Mononuclear cell (primary cell): Measurements from ENCODE around the gene CCNL1. TPM values are rescaled to one million over a fixed set of nuclear protein-coding genes. Genes with fewer than 3 reads are reported as not detected.
"Not testable (repeated sequence)": the region's sequence is repeated elsewhere in the genome, so short reads cannot be mapped to it uniquely, and the experiment has no call there.

ENCODE experiments used
- H3K27me3 ChIP-seq: 2 replicates; pipeline ENCODE4 v1.6.0; 2011; ENCODE audit warnings: low read length, control low read depth; ENCODE audit not compliant: insufficient read depth
- H3K4me1 ChIP-seq: 2 replicates; pipeline ENCODE4 v1.5.1; 2011; ENCODE audit warnings: mild to moderate bottlenecking, low read length, control low read depth; ENCODE audit not compliant: insufficient read depth
- H3K4me3 ChIP-seq: 2 replicates; pipeline ENCODE4 v1.5.1; 2011; ENCODE audit warnings: mild to moderate bottlenecking, low read length, moderate library complexity
- H3K9me3 ChIP-seq: 2 replicates; pipeline ENCODE4 v1.5.1; 2011; ENCODE audit warnings: low read depth, mild to moderate bottlenecking, control low read depth, low read length
- total RNA-seq: library from RNA; depleted of rRNA; stranded (reverse); fragments of >200 nt; gene quantifications from one replicate; pipeline ENCODE4 v1.2.3, GENCODE V29; 2012

CCNL1 gene
- total RNA-seq, 1 donor: 1,619 TPM

GRCh38 chr3:157115069-157116006 lies 44.6 kb downstream of the CCNL1 start:
- H3K9me3 ChIP-seq: no peaks in the 10 kb centered on the region
- H3K27me3 ChIP-seq: peaks cover 6% of the 10 kb centered on the region
- H3K4me3 ChIP-seq: no peak overlapping the region
- H3K4me1 ChIP-seq: peaks cover 3% of the 10 kb centered on the region

DNA sequence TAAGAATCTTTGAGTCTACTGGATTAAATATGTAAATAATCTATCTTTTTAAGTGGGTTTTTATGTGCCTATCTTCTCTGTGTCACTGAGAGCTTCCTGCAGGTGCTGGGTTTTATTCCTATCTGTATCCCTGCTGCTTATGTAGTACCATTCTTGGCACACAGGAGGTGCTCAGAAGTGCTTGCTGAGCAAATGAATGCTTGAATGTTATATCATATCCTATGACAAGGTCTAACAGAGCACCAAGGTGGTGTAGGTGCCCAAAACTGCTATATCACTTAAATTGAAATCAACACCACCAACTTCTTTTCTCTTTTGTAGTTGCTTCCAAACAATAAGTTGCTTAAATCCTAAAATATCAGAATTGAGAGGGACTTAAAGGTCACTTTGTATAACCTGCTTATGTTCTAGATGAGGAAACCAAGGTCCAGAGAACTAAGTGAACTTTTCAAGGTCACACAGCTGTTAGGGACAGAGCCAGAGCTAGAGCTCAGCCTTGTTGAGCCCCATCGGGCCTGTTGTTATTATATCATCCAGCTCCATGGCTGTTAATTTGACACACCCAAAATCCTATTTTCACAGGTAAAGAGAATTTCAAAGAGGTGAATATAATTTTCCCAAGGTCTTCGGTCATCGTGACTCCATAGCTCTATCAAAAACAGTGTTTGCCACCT lies 46.0 kb downstream of the CCNL1 start:
- Histone ChIP-seq H3K4me3 (no peak overlapping the region), H3K27me3 (peaks cover 3% of the 10 kb centered on the region)

GRCh38 chr3:157112536-157112935 lies 47.4 kb downstream of the CCNL1 start:
- Histone ChIP-seq H3K4me3 (no peak overlapping the region), H3K4me1 (no peaks in the 10 kb centered on the region), H3K9me3 (no peaks in the 10 kb centered on the region), H3K27me3 (peaks cover 3% of the 10 kb centered on the region)

More for the DNA sequence above, 46.0 kb downstream of the CCNL1 start:
- no peaks in the 10 kb centered on the region for H3K9me3 ChIP-seq
- H3K4me1 ChIP-seq: no peaks in the 10 kb centered on the region

GRCh38 chr3:157111518-157111917 lies 48.4 kb downstream of the CCNL1 start:
- H3K27me3 ChIP-seq: peaks cover 3% of the 10 kb centered on the region
- no peaks in the 10 kb centered on the region for H3K4me1 ChIP-seq
- H3K9me3 ChIP-seq: no peaks in the 10 kb centered on the region
- no peak overlapping the region for H3K4me3 ChIP-seq

- no peak overlapping the region for H3K4me3 ChIP-seq
- H3K9me3 ChIP-seq: no peaks in the 10 kb centered on the region
- no peaks in the 10 kb centered on the region for H3K4me1 ChIP-seq
- no peaks in the 10 kb centered on the region for H3K27me3 ChIP-seq
Observed at GRCh38 chr3:157110761-157111278, 49.1 kb downstream of the CCNL1 start.

GRCh38 chr3:157109267-157110141 lies 50.4 kb downstream of the CCNL1 start:
- Histone ChIP-seq H3K9me3 (no peaks in the 10 kb centered on the region), H3K4me1 (no peaks in the 10 kb centered on the region), H3K27me3 (no peaks in the 10 kb centered on the region), H3K4me3 (no peak overlapping the region)

DNA sequence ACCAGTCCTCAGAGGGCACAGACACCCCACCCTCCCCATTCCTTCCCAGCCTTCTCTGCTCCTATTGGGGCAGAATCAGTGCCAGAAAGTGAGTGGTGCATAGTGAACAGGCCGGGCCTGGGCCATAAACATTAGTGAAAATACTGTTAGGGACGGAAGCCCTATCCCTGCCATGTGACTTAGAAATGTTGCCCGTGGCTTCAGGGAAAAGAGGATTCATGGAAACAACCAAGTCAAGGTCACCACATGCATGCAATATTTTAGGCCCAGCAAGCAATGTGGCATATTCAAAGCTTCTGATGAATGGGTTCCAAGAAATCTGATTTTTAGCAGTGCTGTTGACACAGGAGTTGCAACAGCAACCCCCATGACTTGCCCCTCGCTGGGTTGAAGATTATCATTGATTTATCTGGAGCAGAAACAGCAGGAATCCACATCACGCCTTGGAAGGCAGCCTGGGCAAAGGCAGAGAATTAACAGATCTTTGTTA lies 52.3 kb downstream of the CCNL1 start:
- H3K9me3 ChIP-seq: no peaks in the 10 kb centered on the region
- H3K27me3 ChIP-seq: no peaks in the 10 kb centered on the region
- H3K4me1 ChIP-seq: no peaks in the 10 kb centered on the region
- no peak overlapping the region for H3K4me3 ChIP-seq

GRCh38 chr3:157107037-157107436 lies 52.9 kb downstream of the CCNL1 start:
- Histone ChIP-seq H3K27me3 (no peaks in the 10 kb centered on the region), H3K9me3 (no peaks in the 10 kb centered on the region), H3K4me1 (no peaks in the 10 kb centered on the region), H3K4me3 (no peak overlapping the region)

- no peak overlapping the region for H3K4me3 ChIP-seq
- no peaks in the 10 kb centered on the region for H3K9me3 ChIP-seq
- peaks cover 4% of the 10 kb centered on the region for H3K4me1 ChIP-seq
- no peaks in the 10 kb centered on the region for H3K27me3 ChIP-seq
Observed at GRCh38 chr3:157104928-157105652, 54.9 kb downstream of the CCNL1 start.

DNA sequence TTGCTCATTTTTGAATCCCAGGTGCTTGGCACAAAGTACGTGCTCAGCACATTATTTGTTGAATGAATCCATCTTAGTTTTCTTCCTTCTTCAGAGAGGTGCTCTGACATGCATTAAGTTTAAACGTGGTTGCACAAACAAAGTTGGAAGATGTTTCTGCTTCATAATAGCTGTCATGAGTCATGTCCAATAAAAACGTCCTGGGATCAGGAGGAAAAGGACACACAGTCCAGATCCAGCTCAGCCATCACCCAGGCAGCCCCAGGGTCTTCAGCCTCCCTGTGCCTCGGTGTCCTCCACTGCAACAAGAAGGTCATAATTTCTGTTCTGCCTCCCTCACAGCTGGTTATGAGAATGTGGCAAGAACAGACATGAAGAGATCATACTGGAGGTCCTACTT lies 55.4 kb downstream of the CCNL1 start:
- peaks cover 4% of the 10 kb centered on the region for H3K4me1 ChIP-seq

GRCh38 chr3:157103860-157104259 lies 56.1 kb downstream of the CCNL1 start:
- no peak overlapping the region for H3K4me3 ChIP-seq
- no peaks in the 10 kb centered on the region for H3K27me3 ChIP-seq
- H3K9me3 ChIP-seq: no peaks in the 10 kb centered on the region
- H3K4me1 ChIP-seq: peaks cover 4% of the 10 kb centered on the region

More for the DNA sequence above, 55.4 kb downstream of the CCNL1 start:
- Histone ChIP-seq H3K9me3 (no peaks in the 10 kb centered on the region), H3K27me3 (no peaks in the 10 kb centered on the region), H3K4me3 (no peak overlapping the region)

GRCh38 chr3:157103280-157103679 lies 56.7 kb downstream of the CCNL1 start:
- no peaks in the 10 kb centered on the region for H3K27me3 ChIP-seq
- peaks cover 4% of the 10 kb centered on the region for H3K4me1 ChIP-seq
- no peaks in the 10 kb centered on the region for H3K9me3 ChIP-seq
- no peak overlapping the region for H3K4me3 ChIP-seq

DNA sequence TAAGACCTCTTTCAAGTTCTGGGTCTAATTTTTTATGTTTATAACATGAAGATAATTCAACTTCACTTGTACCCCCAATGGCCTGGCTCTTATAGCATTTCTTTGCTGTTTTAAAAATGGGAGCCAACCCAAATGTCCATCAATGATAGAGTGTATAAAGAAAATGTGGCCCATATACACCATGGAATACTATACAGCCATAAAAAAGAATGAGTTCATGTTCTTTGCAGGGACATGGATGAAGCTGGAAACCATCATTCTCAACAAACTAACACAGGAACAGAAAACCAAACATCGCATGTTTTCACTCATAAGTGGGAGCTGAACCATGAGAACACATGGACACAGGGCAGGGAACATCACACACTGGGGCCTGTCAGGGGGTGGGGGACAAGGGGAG lies 57.4 kb downstream of the CCNL1 start:
- not testable (repeated sequence) for H3K4me1 ChIP-seq, H3K4me3 ChIP-seq, H3K9me3 ChIP-seq, H3K27me3 ChIP-seq

- Histone ChIP-seq H3K4me3 (no peak overlapping the region), H3K9me3 (no peaks in the 10 kb centered on the region), H3K4me1 (peaks cover 4% of the 10 kb centered on the region), H3K27me3 (no peaks in the 10 kb centered on the region)
Observed at GRCh38 chr3:157102098-157102497, 57.8 kb downstream of the CCNL1 start.
